HUDEP-2 (cell line): ENCODE data around the gene MACROD2.

Experiments
- DNase-seq, 76 experiments: peaks; one replicate each; lab custom pipeline; 2025; ENCODE audit not compliant: unreplicated experiment in 76 of 76; lab: John Stamatoyannopoulos, UW

MACROD2 gene

DNA sequence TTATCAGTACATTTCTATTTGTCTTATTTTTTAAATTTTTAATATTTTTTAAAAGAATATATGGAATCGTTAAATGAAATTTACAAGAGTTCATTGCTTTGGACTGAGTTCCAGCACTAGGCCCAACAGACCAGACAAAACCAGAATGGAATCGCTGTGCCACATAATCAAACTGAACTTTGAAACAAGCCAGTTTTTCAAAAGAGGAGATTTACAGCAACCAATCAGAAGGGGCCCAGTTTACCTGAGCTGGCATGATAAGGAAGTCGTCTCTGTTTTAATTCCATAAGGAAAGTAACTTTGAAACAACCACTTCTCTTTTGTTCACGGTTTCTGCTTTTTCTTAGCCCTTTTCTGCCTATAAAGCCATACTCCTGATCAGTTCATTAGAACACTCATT is 635.7 kb downstream of the MACROD2 start:
- DNase-seq: no peak

GRCh38 chr20:14632906-14633305 is 637.6 kb downstream of the MACROD2 start:
- DNase-seq: no peak

DNA sequence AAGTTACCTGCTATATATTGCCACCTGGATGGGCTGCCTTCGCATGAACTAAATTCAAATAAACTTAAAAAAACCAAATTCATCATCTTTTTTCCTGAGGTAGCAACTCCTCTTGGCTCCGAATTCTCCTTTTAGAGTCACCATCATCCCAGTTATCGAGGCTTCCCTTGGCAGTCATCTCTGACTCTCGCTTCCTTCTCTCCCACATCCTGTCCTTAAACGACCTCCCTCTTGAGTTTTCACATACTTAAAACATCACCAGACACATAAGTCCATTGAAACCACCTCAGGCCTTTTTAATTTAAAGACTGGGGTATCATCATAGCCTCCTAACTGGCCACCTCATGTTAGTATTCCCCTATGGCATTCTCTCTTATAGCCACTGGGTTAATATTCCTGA is 638.2 kb downstream of the MACROD2 start:
- DNase-seq: no peak

GRCh38 chr20:14634665-14635064 is 639.3 kb downstream of the MACROD2 start:
- DNase-seq: no peak

DNA sequence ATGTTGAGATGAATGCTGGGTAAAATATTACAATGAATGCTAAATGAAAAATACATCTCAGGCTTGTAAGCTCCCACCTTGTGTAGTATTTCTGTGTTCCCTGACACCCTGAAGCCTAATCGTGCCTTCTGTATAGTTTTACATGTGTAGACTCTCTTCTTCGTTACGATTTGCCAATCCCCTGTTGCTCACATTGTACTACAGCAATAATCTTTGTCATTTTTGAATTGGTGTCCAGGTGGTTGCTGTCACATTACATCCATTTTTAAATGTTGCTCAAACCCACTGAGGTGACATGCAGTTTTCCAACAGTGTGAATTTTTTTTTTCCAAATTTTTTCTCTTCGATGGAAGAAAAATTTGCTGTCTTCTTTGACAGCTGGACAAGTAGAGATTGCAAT is 642.1 kb downstream of the MACROD2 start:
- DNase-seq: no peak

DNA sequence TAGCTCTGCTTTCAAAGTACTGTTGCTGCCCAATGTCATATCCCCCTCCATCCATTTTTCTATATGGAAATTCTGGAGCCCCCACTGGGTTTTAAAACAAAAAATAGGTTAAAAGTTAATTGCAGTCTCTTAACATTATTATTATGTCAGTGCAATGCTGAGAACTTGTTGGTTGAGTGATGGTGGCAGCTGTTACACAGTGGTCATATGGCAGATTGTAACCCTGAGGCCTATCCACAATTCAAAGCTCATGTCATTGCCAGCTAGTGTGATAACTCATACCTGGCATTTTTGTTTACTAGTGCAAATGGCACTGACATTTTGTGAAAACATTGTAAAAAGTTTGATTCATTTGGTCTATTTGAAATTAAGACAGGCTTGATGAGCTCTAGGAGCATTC is 647.8 kb downstream of the MACROD2 start:
- DNase-seq: no peak

- DNase-seq: no peak
Measured at GRCh38 chr20:14643556-14643955, 648.2 kb downstream of the MACROD2 start.

DNA sequence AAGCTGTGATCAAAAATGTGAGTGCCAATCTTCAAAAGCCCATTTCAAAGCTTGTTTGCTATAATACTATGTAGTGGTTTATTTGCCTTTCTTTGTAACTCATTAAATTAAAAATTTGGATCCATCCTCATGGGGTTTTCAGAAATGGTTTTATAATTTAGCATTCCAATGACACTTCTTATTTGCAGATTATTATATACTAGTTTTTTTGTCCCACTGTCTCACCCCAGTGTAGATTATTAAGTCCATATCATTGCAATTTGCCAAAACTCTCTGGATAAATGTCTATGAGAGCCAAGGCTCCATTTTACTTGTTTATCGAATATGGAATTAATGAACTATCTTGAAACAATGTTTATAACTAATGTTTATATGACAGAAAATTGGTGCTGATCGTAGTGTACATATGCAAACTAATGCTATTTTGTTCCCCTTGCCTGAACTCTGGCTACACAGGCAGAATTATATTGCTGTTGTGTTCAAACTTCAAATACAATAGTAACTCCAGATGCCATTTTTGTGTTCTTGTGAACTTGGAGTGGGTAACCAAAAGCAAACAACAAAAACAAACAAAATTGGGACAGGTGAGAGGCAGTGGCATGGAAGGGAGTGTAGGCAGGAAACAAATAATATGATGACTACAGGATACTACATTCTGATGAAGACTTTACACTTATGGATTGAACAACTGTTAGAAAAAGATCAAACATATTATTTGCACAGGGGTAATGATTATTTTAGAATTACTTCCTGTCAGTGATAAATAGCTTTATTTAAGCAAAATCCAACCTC is 649.2 kb downstream of the MACROD2 start:
- DNase-seq: no peak

- DNase-seq: no peak
Measured at GRCh38 chr20:14647016-14647415, 651.7 kb downstream of the MACROD2 start.

GRCh38 chr20:14649662-14650061 is 654.3 kb downstream of the MACROD2 start:
- no peak for DNase-seq

DNA sequence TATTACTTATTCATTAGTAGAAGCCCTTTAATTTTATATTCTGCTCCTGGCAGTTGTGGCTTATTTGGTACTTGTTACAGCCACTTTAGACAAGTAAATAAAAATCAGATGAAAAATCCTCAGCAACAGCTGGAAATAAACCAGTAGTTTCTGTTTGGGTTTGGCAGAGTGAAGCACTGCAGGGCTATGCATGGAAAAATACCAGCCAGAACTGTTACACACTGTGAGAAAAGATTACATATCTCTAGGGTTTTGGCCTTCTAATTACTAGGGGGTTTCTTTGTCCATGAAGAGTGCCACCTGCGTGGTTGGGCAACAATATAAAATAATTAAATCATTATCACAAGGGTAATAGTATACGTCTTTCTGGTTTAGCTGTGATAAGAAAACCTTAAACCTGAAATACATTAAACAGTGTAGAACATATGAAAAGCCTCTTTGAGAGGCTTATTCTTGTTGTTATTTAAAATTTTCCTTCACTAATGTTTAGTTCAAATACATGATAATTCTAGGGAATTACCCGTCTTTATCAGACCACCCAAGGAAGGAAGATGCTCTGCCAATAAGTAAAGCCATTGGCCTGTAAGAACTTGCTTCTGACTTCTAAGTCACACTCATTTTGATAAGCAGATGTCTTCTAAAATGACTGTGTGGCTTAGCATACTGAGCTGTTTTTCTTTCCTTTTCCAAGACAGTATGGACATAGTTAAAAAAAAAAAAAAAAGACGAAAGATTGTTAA is 662.1 kb downstream of the MACROD2 start:
- no peak for DNase-seq

DNA sequence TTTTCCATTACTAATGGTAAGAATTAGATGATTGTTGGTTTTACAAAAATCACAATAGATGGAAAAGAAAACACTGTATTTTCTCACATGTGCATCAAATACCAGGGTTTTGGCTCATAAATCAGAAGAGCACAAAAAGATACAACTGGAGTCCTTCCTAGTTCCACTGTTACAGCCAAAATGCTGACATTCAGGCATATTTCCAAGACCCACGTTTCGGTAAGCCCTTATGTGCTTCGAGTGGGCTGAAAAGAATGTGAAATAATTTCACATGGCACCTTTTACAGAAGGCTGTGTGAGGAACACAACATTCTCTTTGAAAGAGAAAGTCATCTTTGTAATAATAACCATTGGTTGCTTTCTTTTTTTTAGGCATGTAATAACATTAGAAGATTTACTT is 668.8 kb downstream of the MACROD2 start:
- DNase-seq: no peak

DNA sequence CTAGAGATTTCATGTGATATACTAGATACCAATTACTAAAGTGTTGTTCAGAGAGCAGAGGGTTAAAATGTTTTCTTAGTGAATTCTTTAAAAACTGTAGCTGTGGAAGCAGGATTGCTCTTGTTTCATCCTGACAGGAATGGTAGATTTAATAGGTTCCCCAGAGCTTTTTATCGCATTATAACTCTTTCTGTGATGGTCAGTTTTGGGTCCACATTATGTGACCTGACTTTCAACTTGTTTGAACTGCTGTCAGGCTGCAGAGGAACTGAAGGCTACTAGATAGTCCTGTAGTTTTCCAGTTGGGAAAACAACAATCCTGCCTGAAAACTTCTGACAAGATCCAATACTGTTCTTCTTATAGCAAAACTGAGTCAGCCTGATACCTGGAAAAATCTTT is 671.4 kb downstream of the MACROD2 start:
- no peak for DNase-seq

DNA sequence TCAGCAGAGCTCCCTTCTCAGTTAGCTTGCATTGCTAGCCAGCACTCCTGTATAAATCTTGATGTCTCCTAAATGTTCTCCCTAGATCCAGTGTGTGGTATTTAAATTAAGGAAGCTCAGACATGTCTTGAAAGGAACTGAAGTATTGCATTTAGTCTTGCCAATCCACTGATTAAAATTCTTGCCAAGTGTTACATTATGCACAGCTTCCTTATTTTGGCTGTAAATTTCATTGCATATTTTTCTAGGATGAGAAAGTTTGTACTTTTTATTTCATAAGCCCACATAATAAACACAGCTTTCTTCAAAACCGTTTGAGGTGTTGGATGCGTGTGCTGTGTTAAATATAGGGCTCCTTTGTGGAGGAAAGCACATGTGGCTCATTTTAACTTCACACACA is 671.9 kb downstream of the MACROD2 start:
- DNase-seq: no peak

DNA sequence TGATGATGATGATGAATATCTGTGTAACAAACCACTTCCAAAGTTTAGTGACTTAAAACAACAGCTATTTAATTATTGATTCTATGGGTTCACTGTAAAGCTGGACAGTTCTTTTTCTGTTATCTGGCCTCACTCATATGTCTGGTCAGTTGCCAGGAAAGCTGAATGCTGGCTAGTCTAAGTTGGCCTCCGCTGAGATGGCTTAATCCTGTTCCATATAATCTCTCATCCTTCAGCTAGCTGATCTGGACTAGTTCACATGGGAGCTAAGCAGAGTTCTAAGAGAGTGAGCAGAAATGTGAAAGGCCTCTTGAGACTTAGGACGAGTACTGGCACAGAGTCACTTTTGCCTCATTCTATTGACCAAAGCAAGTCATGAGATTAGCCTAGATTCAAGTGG is 676.8 kb downstream of the MACROD2 start:
- DNase-seq: no peak

DNA sequence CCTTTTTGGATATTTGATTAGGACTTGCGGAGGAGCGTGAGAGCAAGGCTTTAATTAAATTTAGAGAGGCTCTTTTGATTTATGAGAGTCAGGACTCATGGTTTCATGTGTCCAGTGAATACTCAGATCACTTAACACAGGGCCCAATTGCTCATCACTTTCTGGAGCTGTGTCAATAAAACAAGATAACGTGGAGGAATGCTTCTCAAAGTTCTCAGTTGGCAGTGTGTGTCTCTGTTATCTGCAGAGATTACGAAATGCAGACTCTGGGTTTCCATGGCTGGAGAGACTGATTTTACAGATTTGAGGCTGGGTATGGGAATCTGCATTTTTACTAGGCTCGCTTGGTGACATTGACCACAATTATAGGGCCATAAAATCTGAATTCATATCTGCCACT is 677.8 kb downstream of the MACROD2 start:
- DNase-seq: no peak

- no peak for DNase-seq
Measured at GRCh38 chr20:14677455-14677854, 682.1 kb downstream of the MACROD2 start.

DNA sequence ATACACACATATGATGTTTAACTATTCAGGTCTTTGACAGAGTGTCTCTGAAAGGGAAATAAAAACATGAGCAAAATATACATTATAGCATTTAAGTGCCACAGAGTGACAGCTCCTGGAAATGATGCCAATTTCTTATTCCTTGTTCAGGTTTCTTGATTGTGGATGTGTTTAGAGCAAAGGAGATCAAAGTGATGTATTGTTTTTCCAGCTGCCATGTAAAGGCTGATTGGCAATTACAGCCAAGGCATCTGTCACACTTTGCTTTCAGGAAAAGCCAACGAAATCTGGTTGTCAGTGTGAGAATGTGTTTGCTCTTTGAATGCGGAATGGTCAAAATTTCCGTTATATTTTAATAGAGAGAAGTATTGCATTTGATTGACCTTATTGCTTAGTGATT is 689.9 kb downstream of the MACROD2 start:
- DNase-seq: no peak

GRCh38 chr20:14687313-14687712 is 692.0 kb downstream of the MACROD2 start:
- no peak for DNase-seq

GRCh38 chr20:14688005-14688404 is 692.7 kb downstream of the MACROD2 start:
- no peak for DNase-seq

DNA sequence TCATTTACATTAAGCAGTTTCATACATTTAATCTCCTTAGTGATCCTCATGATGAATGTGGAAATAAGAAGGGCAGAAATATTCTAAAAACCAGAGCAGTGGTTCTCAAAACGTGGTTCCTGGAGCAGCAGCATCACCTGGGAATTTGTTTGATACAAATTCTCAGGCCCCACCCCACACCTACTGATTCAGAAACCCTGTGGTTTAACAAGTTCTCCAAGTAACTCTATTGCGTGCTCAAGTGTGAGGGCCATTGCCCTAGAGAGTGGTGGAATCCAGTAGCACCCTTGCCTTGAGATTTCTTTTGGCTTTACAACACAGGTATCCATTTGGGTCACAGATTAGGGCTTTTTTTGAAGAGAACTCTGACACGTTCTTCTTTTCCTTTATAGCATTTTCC is 696.7 kb downstream of the MACROD2 start:
- no peak for DNase-seq

GRCh38 chr20:14696478-14696877 is 701.2 kb downstream of the MACROD2 start:
- no peak for DNase-seq
